Measurements from ENCODE around the gene RIPK1. TPM values are rescaled to one million over a fixed set of nuclear protein-coding genes. Genes with fewer than 3 reads are reported as not detected.
A peak's percentile ranks its signal among the peaks of the same experiment; 100 is the strongest.
"Not testable (repeated sequence)": the region's sequence is repeated elsewhere in the genome, so short reads cannot be mapped to it uniquely, and the experiment has no call there.

Gene RIPK1
- total and polyA plus RNA-seq, 2 donors (not counting 3 experiments of a cell fraction or from before 2014, with no cell fraction given) = 11.2 to 20.6 TPM

DNA sequence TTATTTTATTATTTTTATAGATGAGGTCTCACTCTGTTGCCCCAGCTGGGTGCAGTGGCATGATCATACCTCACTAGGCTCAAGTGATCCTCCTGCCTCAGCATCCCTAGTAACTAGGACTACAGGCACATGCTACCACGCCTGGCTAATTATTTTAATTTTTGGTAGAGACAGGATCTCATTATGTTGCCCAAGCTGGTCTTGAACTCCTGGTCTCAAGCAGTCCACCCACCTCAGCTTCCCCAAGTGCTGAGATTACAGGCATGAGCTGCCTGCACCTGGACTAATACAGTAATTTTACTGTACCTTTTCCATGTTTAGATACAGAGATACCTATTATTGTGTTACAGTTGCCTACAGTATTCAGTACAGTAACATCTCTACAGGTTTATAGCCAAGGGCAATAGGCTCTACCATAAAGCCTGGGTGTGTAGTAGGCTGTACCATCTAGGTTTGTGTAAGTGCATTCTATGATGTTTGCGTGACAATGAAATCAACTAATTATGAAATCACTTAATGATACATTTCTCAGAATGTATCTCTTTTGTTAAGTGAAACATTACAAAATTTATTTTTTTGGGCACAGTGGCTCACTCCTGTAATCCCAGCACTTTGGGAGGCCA is 47.2 kb upstream of the RIPK1 start:
- H3K27me3 ChIP-seq (ENCODE audit: control insufficient read depth in 2 of 2, insufficient read depth in 2 of 2, low read length in 2 of 2); BruUV-seq (replicated peaks); H3K4me3 ChIP-seq (replicated peaks in 1 of 3; ENCODE audit: insufficient read depth in 1 of 3, low read depth in 1 of 3, low read length in 3 of 3); H4K20me1 ChIP-seq (replicated peaks; ENCODE audit: control insufficient read depth, extremely low read depth, insufficient read depth, low read length); H3K27ac ChIP-seq (ENCODE audit: insufficient read depth, low read depth, low read length); dilution Hi-C loops (cut with MboI; ENCODE audit: extremely low pct_ligation_motif_present, low sequenced_read_pairs); H3K9me3 ChIP-seq (replicated peaks; ENCODE audit: control insufficient read depth, insufficient read depth, low read length); DNase-seq (ENCODE audit: low read depth, low spot score); H2AFZ ChIP-seq (ENCODE audit: low read depth, low read length); intact Hi-C loops (cut with micrococcal nuclease); H3K4me2 ChIP-seq (ENCODE audit: insufficient read depth, low read length); H3K9ac ChIP-seq (replicated peaks; ENCODE audit: extremely low read depth, insufficient read depth, low read length); H3K36me3 ChIP-seq (ENCODE audit: control insufficient read depth in 2 of 2, extremely low read depth in 1 of 2, insufficient read depth in 2 of 2, low read length in 2 of 2); POLR2A ChIA-PET; H3K9me1 ChIP-seq (replicated peaks; ENCODE audit: control insufficient read depth, extremely low read depth, insufficient read depth, low read length); H3K79me2 ChIP-seq (ENCODE audit: control insufficient read depth, insufficient read depth, low read length): not testable (repeated sequence)
- peak; percentile 18 for FAIRE-seq
- CTCF ChIA-PET = interaction anchor here (1.1 to 2.9 kb wide), 2 partner anchors 10 to 19 kb away, joined by 3 to 18 read pairs; no protein-coding TSS in a partner anchor
- H3K4me1 ChIP-seq (ENCODE audit: control insufficient read depth, extremely low read depth, insufficient read depth, low read length) = peaks cover 19% of the 10 kb centered on the region

DNA sequence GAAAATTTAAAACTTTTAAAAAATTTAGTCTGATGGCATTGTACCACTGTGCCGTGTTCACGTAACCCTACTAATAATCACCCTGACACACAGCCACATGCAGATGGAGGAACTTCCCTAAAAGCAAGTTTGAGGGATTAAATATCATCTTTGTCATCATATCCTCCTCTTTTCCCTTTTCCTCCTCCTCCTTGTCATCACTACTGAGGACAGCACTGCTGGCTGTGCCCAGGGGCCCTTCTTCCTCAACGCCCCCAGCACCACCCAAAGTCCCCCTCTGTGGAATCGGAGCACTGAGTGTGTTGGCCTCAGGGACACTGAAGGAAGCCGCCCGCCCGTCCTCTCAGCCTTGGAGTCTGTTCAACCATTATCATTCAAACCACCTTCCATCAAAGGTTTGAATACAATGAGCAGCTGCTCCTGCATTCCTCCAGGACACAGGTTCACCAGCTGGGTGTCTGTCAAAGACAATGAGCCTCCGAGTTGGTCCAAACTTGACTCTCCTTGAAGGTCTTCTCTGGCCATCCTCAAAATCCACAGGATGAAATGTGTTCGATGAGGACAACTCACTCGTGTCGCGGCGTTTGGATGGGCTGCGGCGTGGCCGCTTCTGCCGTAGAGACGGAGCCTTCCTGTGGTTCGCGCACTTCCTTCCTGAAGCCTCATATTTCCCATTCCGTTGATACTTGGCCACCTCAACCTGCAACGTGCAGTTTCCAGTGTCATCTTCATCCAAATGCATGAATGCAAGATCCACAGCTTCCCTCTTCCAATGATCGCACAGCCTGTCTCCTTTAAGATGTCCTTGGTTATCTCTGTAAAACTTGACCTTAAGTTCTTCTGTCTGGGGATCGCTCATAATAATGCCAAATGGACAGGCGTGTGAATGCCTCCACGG is 45.3 kb upstream of the RIPK1 start:
- no peak for DNase-seq (ENCODE audit: low read depth, low spot score)
- peak overlapping the region; percentile 78 for H3K27ac ChIP-seq (ENCODE audit: insufficient read depth, low read depth, low read length)
- no peaks in the 10 kb centered on the region for H3K9me3 ChIP-seq (replicated peaks; ENCODE audit: control insufficient read depth, insufficient read depth, low read length)
- peak; percentile 26 for FAIRE-seq
- no peaks in the 10 kb centered on the region for H4K20me1 ChIP-seq (replicated peaks; ENCODE audit: control insufficient read depth, extremely low read depth, insufficient read depth, low read length)
- H2AFZ ChIP-seq (ENCODE audit: low read depth, low read length) = peak overlapping the region; percentile 85
- dilution Hi-C loops (cut with MboI; ENCODE audit: extremely low pct_ligation_motif_present, low sequenced_read_pairs) = no loop called here
- no TSS peak for BruUV-seq (replicated peaks)
- H3K9ac ChIP-seq (replicated peaks; ENCODE audit: extremely low read depth, insufficient read depth, low read length) = no peak overlapping the region
- H3K79me2 ChIP-seq (ENCODE audit: control insufficient read depth, insufficient read depth, low read length) = no peaks in the 10 kb centered on the region
- TF ChIP-seq, protein P1, sequence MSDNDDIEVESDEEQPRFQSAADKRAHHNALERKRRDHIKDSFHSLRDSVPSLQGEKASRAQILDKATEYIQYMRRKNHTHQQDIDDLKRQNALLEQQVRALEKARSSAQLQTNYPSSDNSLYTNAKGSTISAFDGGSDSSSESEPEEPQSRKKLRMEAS (IDR thresholded peaks at IDR 0.05; ENCODE audit: insufficient read depth, insufficient read length) = no peak
- no peak for TF ChIP-seq GATA2 (IDR thresholded peaks at IDR 0.05; ENCODE audit: insufficient read depth, insufficient read length, low read depth, low read length)
- TF ChIP-seq EZH2 (IDR thresholded peaks at IDR 0.05; ENCODE audit: borderline replicate concordance, low read depth, low read length, severe bottlenecking) = no peak
- TF ChIP-seq, protein P2, sequence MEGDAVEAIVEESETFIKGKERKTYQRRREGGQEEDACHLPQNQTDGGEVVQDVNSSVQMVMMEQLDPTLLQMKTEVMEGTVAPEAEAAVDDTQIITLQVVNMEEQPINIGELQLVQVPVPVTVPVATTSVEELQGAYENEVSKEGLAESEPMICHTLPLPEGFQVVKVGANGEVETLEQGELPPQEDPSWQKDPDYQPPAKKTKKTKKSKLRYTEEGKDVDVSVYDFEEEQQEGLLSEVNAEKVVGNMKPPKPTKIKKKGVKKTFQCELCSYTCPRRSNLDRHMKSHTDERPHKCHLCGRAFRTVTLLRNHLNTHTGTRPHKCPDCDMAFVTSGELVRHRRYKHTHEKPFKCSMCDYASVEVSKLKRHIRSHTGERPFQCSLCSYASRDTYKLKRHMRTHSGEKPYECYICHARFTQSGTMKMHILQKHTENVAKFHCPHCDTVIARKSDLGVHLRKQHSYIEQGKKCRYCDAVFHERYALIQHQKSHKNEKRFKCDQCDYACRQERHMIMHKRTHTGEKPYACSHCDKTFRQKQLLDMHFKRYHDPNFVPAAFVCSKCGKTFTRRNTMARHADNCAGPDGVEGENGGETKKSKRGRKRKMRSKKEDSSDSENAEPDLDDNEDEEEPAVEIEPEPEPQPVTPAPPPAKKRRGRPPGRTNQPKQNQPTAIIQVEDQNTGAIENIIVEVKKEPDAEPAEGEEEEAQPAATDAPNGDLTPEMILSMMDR (IDR thresholded peaks at IDR 0.05; ENCODE audit: extremely low read depth in 1 of 2, insufficient read depth in 1 of 2, low read depth in 1 of 2, low read length in 2 of 2) = no peak
- no peak for TF ChIP-seq MYC (IDR thresholded peaks at IDR 0.05; ENCODE audit: low read depth, low read length)
- TF ChIP-seq POLR2A (IDR thresholded peaks at IDR 0.05; ENCODE audit: low read depth, low read length) = no peak
- no peak for TF ChIP-seq POLR2AphosphoS5 (IDR thresholded peaks at IDR 0.05; ENCODE audit: insufficient read depth, low read depth, low read length)
- no peak for TF ChIP-seq FOS (IDR thresholded peaks at IDR 0.05; ENCODE audit: borderline replicate concordance, insufficient read depth, low read length)
- no peak for TF ChIP-seq JUN (IDR thresholded peaks at IDR 0.05; ENCODE audit: borderline replicate concordance, insufficient read depth, insufficient read length, low read depth)
- no peaks in the 10 kb centered on the region for H3K9me1 ChIP-seq (replicated peaks; ENCODE audit: control insufficient read depth, extremely low read depth, insufficient read depth, low read length)
- no peaks in the 10 kb centered on the region for H3K27me3 ChIP-seq (ENCODE audit: control insufficient read depth in 2 of 2, insufficient read depth in 2 of 2, low read length in 2 of 2)
- peak overlapping the region; percentile 52 for H3K4me2 ChIP-seq (ENCODE audit: insufficient read depth, low read length)
- H3K36me3 ChIP-seq (ENCODE audit: control insufficient read depth in 2 of 2, extremely low read depth in 1 of 2, insufficient read depth in 2 of 2, low read length in 2 of 2) = no peaks in the 10 kb centered on the region
- ChIA-PET CTCF (interaction anchor here (1.5 kb wide), 1 partner anchor 22 kb away, joined by 12 read pairs; no protein-coding TSS in a partner anchor), POLR2A (no interaction called here)
- H3K4me3 ChIP-seq (replicated peaks in 1 of 3; ENCODE audit: insufficient read depth in 1 of 3, low read depth in 1 of 3, low read length in 3 of 3) = peak overlapping the region in 1 of 3 experiments; percentile 33
- peaks cover 19% of the 10 kb centered on the region for H3K4me1 ChIP-seq (ENCODE audit: control insufficient read depth, extremely low read depth, insufficient read depth, low read length)
- intact Hi-C loops (cut with micrococcal nuclease) = loop anchor here (1.0 kb wide), 2 partner anchors 24 to 30 kb away; partner anchors contain the start of gene NQO2
